ENCODE data around the gene SLC9A8. TPM values are rescaled to one million over a fixed set of nuclear protein-coding genes. Genes with fewer than 3 reads are reported as not detected.

The SLC9A8 gene
- polyA plus RNA-seq, 2 of the 4 experiments (the other 2 are of a cell fraction): 5.0 to 7.9 TPM

DNA sequence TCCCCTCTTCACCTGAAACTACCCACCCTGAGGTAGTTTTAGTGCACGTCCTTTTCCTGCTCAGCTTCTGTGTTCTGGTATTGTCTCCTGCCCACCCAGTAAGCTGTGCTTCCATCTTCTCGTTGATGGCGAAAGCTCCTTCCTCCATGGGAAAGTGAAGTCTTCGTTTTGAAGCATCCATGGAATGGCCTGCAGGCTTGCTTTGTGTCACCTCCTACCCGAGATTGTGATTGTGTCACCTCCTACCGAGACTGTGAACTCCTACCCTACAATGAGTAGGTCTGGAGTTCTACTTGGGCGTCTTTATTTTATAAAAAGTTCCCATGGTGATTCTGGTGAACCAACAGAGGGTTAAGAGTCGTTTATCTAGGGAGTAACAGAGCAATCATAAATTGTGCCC is 25.9 kb downstream of the SLC9A8 start:
- ATAC-seq (no peak), FAIRE-seq (no peak), DNase-seq (ENCODE audit: low read depth in 1 of 2, low spot score in 1 of 2) (no peak)
- Histone ChIP-seq H3K4me1 (no peaks in the 10 kb centered on the region; the same call in 2 of the 3 replicates), H3K4me2 (no peak overlapping the region), H3K27ac (0 out of 6 replicates have a peak overlapping the region, but pooled peaks of 1 of the 2 experiments have one; percentile 13), H3K4me3 (no peak overlapping the region), H3K9me3 (peaks cover 5% of the 10 kb centered on the region; the same call in 1 of the 3 replicates)
- TF ChIP-seq BHLHE40 (IDR thresholded peaks at IDR 0.05; ENCODE audit: low read depth, low read length) (no peak), TFCP2L1 (CRISPR knock-in tag; IDR thresholded peaks at IDR 0.05) (no peak), REST (IDR thresholded peaks at IDR 0.05) (no peak), RFX5 (IDR thresholded peaks at IDR 0.05) (no peak)
- CTCF ChIA-PET: interaction anchor here (0.7 to 19.7 kb wide), 8 partner anchors 8 to 297 kb away, joined by 3 to 319 read pairs (median 3); no protein-coding TSS in a partner anchor
- WGBS (ENCODE audit: missing lambda C conversion rate): 77% methylated on average over 8 of the region's 8 CpGs
- POLR2A ChIA-PET: interaction anchor here (1.0 kb wide), 1 partner anchor 15 kb away, joined by 3 read pairs; no protein-coding TSS in a partner anchor

DNA sequence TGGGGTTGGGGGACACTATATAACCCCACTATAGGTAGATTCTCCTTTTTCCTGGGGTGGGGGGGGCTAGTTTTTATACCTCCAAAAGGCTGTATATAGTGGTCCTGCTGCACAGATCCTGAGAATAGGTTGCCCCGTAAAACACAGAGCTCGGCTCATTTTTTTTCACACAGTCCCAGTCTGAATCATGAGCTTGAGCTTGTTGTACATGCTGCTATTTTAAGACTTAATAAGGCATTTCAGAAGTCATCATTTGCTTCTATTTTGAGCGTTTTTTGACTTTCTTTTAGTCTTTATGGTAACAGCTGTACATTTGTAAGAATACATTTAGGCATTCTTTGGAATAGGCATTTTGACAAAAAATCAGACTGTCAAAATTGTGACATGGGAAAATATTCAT is 30.5 kb downstream of the SLC9A8 start:
- WGBS (ENCODE audit: missing lambda C conversion rate): 92% methylated on average over 3 of the region's 3 CpGs
- ATAC-seq (no peak), FAIRE-seq (no peak), DNase-seq (ENCODE audit: low read depth in 1 of 2, low spot score in 1 of 2) (no peak)
- Histone ChIP-seq H3K27ac (no peak overlapping the region), H3K4me2 (no peak overlapping the region), H3K4me3 (no peak overlapping the region), H3K9me3 (peaks cover 5% of the 10 kb centered on the region; the same call in 1 of the 3 replicates), H3K4me1 (peaks cover 15% of the 10 kb centered on the region; the same call in 1 of the 3 replicates)
- TF ChIP-seq KDM5A (IDR thresholded peaks at IDR 0.05) (no peak), RCOR1 (IDR thresholded peaks at IDR 0.05; ENCODE audit: low read depth, low read length) (no peak), ZC3H11A (IDR thresholded peaks at IDR 0.05) (no peak), SMC3 (IDR thresholded peaks at IDR 0.05) (no peak), JUNB (IDR thresholded peaks at IDR 0.05) (no peak), CBX8 (IDR thresholded peaks at IDR 0.05) (no peak), HOXA7 (CRISPR knock-in tag; IDR thresholded peaks at IDR 0.05) (no peak), EHMT2 (IDR thresholded peaks at IDR 0.05; ENCODE audit: low read depth) (no peak)
- TF ChIP-seq, protein P1, sequence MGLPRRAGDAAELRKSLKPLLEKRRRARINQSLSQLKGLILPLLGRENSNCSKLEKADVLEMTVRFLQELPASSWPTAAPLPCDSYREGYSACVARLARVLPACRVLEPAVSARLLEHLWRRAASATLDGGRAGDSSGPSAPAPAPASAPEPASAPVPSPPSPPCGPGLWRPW (IDR thresholded peaks at IDR 0.05): no peak
- TF ChIP-seq, protein P2, sequence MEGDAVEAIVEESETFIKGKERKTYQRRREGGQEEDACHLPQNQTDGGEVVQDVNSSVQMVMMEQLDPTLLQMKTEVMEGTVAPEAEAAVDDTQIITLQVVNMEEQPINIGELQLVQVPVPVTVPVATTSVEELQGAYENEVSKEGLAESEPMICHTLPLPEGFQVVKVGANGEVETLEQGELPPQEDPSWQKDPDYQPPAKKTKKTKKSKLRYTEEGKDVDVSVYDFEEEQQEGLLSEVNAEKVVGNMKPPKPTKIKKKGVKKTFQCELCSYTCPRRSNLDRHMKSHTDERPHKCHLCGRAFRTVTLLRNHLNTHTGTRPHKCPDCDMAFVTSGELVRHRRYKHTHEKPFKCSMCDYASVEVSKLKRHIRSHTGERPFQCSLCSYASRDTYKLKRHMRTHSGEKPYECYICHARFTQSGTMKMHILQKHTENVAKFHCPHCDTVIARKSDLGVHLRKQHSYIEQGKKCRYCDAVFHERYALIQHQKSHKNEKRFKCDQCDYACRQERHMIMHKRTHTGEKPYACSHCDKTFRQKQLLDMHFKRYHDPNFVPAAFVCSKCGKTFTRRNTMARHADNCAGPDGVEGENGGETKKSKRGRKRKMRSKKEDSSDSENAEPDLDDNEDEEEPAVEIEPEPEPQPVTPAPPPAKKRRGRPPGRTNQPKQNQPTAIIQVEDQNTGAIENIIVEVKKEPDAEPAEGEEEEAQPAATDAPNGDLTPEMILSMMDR (IDR thresholded peaks at IDR 0.05): no peak
- CTCF ChIA-PET: interaction anchor here (1.0 to 19.7 kb wide), 4 partner anchors 46 to 302 kb away, joined by 5 to 319 read pairs (median 24); no protein-coding TSS in a partner anchor
- POLR2A ChIA-PET: no interaction called here

DNA sequence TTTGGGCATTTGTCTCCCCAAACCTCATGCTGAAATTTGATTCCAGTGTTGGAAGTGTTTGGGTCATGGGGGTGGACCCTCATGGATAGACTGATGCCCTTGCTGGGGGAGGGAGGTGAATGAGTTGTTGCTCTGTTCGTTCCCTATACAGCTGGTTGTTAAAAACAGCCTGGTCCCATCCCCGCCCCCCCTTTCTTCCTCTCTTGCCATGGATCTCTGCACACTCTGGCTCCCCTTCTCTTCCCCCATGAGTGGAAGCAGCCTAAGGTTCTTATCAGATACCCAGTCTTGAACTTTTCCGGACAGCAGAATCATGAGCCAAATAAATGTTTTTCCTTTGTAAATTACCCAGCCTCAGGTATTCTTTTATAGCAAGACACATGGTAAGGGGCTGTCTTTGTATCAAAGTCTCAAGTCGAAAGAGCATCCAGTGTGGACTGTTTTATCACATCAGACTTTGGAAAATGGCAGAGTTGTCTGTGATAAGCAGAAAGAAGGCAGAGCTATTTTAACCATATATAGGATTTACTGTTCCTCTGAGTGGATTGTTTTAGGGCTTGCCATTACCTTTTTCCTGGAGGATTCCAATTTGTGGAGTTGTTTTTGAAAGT is 31.2 kb downstream of the SLC9A8 start:
- ChIA-PET POLR2A (interaction anchor here (0.6 kb wide), 1 partner anchor 290 kb away, joined by 4 read pairs; no protein-coding TSS in a partner anchor), CTCF (interaction anchor here (0.6 to 19.7 kb wide), 10 partner anchors 12 to 303 kb away, joined by 3 to 319 read pairs (median 22); no protein-coding TSS in a partner anchor)
- WGBS (ENCODE audit: missing lambda C conversion rate): 89% methylated on average over 4 of the region's 4 CpGs
- Histone ChIP-seq H3K27ac (peak overlapping the region in 1 of 2 experiments; percentile 10; a peak in 2 of 6 replicates), H3K4me1 (peaks cover 15% of the 10 kb centered on the region; the same call in 1 of the 3 replicates), H3K4me3 (no peak overlapping the region), H3K4me2 (no peak overlapping the region), H3K9me3 (peaks cover 5% of the 10 kb centered on the region; the same call in 1 of the 3 replicates)
- TF ChIP-seq, protein P3, sequence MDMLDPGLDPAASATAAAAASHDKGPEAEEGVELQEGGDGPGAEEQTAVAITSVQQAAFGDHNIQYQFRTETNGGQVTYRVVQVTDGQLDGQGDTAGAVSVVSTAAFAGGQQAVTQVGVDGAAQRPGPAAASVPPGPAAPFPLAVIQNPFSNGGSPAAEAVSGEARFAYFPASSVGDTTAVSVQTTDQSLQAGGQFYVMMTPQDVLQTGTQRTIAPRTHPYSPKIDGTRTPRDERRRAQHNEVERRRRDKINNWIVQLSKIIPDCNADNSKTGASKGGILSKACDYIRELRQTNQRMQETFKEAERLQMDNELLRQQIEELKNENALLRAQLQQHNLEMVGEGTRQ (IDR thresholded peaks at IDR 0.05): no peak
- TF ChIP-seq EHF (CRISPR knock-in tag; IDR thresholded peaks at IDR 0.05) (no peak), ZSCAN20 (CRISPR knock-in tag; IDR thresholded peaks at IDR 0.05) (no peak), JUN (IDR thresholded peaks at IDR 0.05) (no peak), POLR2AphosphoS2 (conservative IDR thresholded peaks at IDR 0.05; ENCODE audit: low read length) (no peak), NFE2L2 (conservative IDR thresholded peaks at IDR 0.05; ENCODE audit: low read length) (no peak), NR3C1 (IDR thresholded peaks at IDR 0.05) (no peak), MYC (IDR thresholded peaks at IDR 0.05; ENCODE audit: borderline replicate concordance, low read length) (no peak), SMC3 (IDR thresholded peaks at IDR 0.05) (no peak)
- TF ChIP-seq, protein P4, sequence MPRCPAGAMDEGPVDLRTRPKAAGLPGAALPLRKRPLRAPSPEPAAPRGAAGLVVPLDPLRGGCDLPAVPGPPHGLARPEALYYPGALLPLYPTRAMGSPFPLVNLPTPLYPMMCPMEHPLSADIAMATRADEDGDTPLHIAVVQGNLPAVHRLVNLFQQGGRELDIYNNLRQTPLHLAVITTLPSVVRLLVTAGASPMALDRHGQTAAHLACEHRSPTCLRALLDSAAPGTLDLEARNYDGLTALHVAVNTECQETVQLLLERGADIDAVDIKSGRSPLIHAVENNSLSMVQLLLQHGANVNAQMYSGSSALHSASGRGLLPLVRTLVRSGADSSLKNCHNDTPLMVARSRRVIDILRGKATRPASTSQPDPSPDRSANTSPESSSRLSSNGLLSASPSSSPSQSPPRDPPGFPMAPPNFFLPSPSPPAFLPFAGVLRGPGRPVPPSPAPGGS (IDR thresholded peaks at IDR 0.05): no peak
- ATAC-seq (no peak), FAIRE-seq (no peak), DNase-seq (ENCODE audit: low read depth in 1 of 2, low spot score in 1 of 2) (no peak)
